Measurements from ENCODE around the gene ATP1A1.

DNA sequence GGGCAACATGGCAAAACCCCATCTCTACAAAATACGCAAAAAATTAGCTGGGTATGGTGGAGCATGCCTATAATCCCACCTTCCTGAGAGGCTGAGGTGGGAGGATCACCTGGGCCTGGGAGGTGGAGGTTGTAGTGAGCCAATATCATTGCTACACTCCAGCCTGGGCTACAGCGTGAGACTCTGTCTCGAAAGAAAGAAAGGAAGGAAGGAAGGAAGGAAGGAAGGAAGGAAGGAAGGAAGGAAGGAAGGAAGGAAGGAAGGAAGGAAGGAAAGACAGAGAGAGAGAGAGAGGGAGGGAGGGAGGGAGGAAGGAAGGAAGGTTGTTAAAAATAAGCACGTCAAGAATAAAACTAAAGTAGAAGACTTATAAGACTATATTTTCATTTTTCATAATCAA is 17.0 kb upstream of the ATP1A1 start:
- no peak for TF ChIP-seq ZSCAN30 (tag by site-specific recombination; IDR thresholded peaks at IDR 0.05)
- TF ChIP-seq, protein P1, sequence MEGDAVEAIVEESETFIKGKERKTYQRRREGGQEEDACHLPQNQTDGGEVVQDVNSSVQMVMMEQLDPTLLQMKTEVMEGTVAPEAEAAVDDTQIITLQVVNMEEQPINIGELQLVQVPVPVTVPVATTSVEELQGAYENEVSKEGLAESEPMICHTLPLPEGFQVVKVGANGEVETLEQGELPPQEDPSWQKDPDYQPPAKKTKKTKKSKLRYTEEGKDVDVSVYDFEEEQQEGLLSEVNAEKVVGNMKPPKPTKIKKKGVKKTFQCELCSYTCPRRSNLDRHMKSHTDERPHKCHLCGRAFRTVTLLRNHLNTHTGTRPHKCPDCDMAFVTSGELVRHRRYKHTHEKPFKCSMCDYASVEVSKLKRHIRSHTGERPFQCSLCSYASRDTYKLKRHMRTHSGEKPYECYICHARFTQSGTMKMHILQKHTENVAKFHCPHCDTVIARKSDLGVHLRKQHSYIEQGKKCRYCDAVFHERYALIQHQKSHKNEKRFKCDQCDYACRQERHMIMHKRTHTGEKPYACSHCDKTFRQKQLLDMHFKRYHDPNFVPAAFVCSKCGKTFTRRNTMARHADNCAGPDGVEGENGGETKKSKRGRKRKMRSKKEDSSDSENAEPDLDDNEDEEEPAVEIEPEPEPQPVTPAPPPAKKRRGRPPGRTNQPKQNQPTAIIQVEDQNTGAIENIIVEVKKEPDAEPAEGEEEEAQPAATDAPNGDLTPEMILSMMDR (tag by site-specific recombination; IDR thresholded peaks at IDR 0.05): no peak
- no peak for TF ChIP-seq ZNF555 (tag by site-specific recombination; conservative IDR thresholded peaks at IDR 0.05)
- no peak for TF ChIP-seq ZBTB1 (tag by site-specific recombination; IDR thresholded peaks at IDR 0.05)
- TF ChIP-seq, protein P2, sequence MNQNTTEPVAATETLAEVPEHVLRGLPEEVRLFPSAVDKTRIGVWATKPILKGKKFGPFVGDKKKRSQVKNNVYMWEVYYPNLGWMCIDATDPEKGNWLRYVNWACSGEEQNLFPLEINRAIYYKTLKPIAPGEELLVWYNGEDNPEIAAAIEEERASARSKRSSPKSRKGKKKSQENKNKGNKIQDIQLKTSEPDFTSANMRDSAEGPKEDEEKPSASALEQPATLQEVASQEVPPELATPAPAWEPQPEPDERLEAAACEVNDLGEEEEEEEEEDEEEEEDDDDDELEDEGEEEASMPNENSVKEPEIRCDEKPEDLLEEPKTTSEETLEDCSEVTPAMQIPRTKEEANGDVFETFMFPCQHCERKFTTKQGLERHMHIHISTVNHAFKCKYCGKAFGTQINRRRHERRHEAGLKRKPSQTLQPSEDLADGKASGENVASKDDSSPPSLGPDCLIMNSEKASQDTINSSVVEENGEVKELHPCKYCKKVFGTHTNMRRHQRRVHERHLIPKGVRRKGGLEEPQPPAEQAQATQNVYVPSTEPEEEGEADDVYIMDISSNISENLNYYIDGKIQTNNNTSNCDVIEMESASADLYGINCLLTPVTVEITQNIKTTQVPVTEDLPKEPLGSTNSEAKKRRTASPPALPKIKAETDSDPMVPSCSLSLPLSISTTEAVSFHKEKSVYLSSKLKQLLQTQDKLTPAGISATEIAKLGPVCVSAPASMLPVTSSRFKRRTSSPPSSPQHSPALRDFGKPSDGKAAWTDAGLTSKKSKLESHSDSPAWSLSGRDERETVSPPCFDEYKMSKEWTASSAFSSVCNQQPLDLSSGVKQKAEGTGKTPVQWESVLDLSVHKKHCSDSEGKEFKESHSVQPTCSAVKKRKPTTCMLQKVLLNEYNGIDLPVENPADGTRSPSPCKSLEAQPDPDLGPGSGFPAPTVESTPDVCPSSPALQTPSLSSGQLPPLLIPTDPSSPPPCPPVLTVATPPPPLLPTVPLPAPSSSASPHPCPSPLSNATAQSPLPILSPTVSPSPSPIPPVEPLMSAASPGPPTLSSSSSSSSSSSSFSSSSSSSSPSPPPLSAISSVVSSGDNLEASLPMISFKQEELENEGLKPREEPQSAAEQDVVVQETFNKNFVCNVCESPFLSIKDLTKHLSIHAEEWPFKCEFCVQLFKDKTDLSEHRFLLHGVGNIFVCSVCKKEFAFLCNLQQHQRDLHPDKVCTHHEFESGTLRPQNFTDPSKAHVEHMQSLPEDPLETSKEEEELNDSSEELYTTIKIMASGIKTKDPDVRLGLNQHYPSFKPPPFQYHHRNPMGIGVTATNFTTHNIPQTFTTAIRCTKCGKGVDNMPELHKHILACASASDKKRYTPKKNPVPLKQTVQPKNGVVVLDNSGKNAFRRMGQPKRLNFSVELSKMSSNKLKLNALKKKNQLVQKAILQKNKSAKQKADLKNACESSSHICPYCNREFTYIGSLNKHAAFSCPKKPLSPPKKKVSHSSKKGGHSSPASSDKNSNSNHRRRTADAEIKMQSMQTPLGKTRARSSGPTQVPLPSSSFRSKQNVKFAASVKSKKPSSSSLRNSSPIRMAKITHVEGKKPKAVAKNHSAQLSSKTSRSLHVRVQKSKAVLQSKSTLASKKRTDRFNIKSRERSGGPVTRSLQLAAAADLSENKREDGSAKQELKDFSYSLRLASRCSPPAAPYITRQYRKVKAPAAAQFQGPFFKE (tag by site-specific recombination; IDR thresholded peaks at IDR 0.05; ENCODE audit: borderline replicate concordance): no peak
- TF ChIP-seq PRDM1 (tag by site-specific recombination; IDR thresholded peaks at IDR 0.05): no peak
- no peak for TF ChIP-seq YY2 (tag by site-specific recombination; IDR thresholded peaks at IDR 0.05)
- TF ChIP-seq, protein P3, sequence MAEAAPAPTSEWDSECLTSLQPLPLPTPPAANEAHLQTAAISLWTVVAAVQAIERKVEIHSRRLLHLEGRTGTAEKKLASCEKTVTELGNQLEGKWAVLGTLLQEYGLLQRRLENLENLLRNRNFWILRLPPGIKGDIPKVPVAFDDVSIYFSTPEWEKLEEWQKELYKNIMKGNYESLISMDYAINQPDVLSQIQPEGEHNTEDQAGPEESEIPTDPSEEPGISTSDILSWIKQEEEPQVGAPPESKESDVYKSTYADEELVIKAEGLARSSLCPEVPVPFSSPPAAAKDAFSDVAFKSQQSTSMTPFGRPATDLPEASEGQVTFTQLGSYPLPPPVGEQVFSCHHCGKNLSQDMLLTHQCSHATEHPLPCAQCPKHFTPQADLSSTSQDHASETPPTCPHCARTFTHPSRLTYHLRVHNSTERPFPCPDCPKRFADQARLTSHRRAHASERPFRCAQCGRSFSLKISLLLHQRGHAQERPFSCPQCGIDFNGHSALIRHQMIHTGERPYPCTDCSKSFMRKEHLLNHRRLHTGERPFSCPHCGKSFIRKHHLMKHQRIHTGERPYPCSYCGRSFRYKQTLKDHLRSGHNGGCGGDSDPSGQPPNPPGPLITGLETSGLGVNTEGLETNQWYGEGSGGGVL (tag by site-specific recombination; IDR thresholded peaks at IDR 0.05): no peak
- no peak for TF ChIP-seq ZBTB21 (tag by site-specific recombination; IDR thresholded peaks at IDR 0.05)
- TF ChIP-seq ZFP41 (tag by site-specific recombination; IDR thresholded peaks at IDR 0.05; ENCODE audit: borderline replicate concordance): no peak
- no peak for TF ChIP-seq ZNF114 (tag by site-specific recombination; IDR thresholded peaks at IDR 0.05)
- TF ChIP-seq TCF7L2 (IDR thresholded peaks at IDR 0.05; ENCODE audit: borderline replicate concordance, low read depth, low read length): no peak
- no peak for TF ChIP-seq GLI2 (tag by site-specific recombination; IDR thresholded peaks at IDR 0.05; ENCODE audit: borderline replicate concordance, low read depth)
